ENCODE results near the gene CORO6. TPM values are rescaled to one million over a fixed set of nuclear protein-coding genes. Genes with fewer than 3 reads are reported as not detected.

The CORO6 gene
- total and polyA plus RNA-seq, 2 of the 4 experiments (the other 2 are of a cell fraction), result 3.4 to 7.6 TPM

GRCh38 chr17:29608986-29609385, 13.7 kb downstream of the CORO6 start:
- H3K79me1 ChIP-seq (ENCODE audit: low read depth in 1 of 2, low read length in 2 of 2), result 0 out of 4 replicates have a peak, but pooled peaks cover 0 to 2% of the 10 kb centered on the region in 2 experiments
- no peak overlapping the region for H4K5ac ChIP-seq (ENCODE audit: low read depth, low read length)
- no peak overlapping the region for H3K4me3 ChIP-seq (ENCODE audit: insufficient read depth, low read depth, low read length)
- WGBS, 2 experiments (ENCODE audit: extremely low coverage in 2 of 2, insufficient read length in 1 of 2), result 100% methylated on average over 1 of the region's 15 CpGs; no CpG with 5 or more reads in 1 of the 2 experiments
- POLR2A ChIA-PET (ENCODE audit: unreplicated experiment), result no interaction called here
- H3K14ac ChIP-seq (replicated peaks; ENCODE audit: low read depth, low read length), result no peak overlapping the region
- no peaks in the 10 kb centered on the region for H3K27me3 ChIP-seq (ENCODE audit: control insufficient read depth, insufficient read depth, low read length)
- H4K8ac ChIP-seq (ENCODE audit: low read depth in 2 of 2, low read length in 2 of 2), result no peak overlapping the region
- H2AK9ac ChIP-seq (replicated peaks; ENCODE audit: low read depth, low read length, poor library complexity), result no peak overlapping the region
- no peak overlapping the region for H2AFZ ChIP-seq (replicated peaks; ENCODE audit: low read length, poor library complexity)
- intact Hi-C loops (cut with micrococcal nuclease), result no loop called here
- H3K4me2 ChIP-seq (ENCODE audit: low read depth, low read length), result no peak overlapping the region
- no peak overlapping the region for H3K9ac ChIP-seq (ENCODE audit: low read depth, low read length)
- no peak overlapping the region for H2BK5ac ChIP-seq (ENCODE audit: low read depth, low read length, poor library complexity, severe bottlenecking)
- H3K27ac ChIP-seq (ENCODE audit: insufficient read depth, low read length), result no peak overlapping the region
- peaks cover 2% of the 10 kb centered on the region; the same call in 1 of the 2 replicates for H3K36me3 ChIP-seq (ENCODE audit: control insufficient read depth, insufficient read depth, low read length)
- no TSS peak for BruUV-seq (replicated peaks)
- no peak overlapping the region for H3K56ac ChIP-seq (ENCODE audit: extremely low read depth, insufficient read depth, low read length)
- H3K4ac ChIP-seq (ENCODE audit: low read depth, low read length), result no peak overlapping the region
- no peak overlapping the region for H2BK120ac ChIP-seq (ENCODE audit: low read depth, low read length)
- no peak overlapping the region for H3K18ac ChIP-seq (ENCODE audit: low read depth, low read length)
- no peak overlapping the region for H2AK5ac ChIP-seq (ENCODE audit: low read depth, low read length)
- H3K9me1 ChIP-seq (ENCODE audit: insufficient read depth, low read length), result 0 out of 2 replicates have a peak, but pooled peaks cover 4% of the 10 kb centered on the region
- CTCF ChIA-PET, result no interaction called here
- in situ Hi-C loops (cut with MboI; ENCODE audit: low sequenced_read_pairs), result no loop called here
- H3K9me3 ChIP-seq (ENCODE audit: control insufficient read depth, insufficient read depth, low read length), result no peaks in the 10 kb centered on the region
- no peak for DNase-seq
- TF ChIP-seq FOS (IDR thresholded peaks at IDR 0.05; ENCODE audit: low read depth, low read length), result no peak
- no peak for TF ChIP-seq MAFK (IDR thresholded peaks at IDR 0.05; ENCODE audit: low read depth, low read length)
- TF ChIP-seq SMC3 (IDR thresholded peaks at IDR 0.05; ENCODE audit: low read depth, low read length), result no peak
- TF ChIP-seq ELK1 (IDR thresholded peaks at IDR 0.05; ENCODE audit: borderline replicate concordance, low read depth, low read length), result no peak
- TF ChIP-seq USF2 (IDR thresholded peaks at IDR 0.05; ENCODE audit: low read depth, low read length), result no peak
- TF ChIP-seq RCOR1 (IDR thresholded peaks at IDR 0.05; ENCODE audit: insufficient replicate concordance, low read length), result no peak
- TF ChIP-seq CHD1 (IDR thresholded peaks at IDR 0.05; ENCODE audit: low read depth, low read length), result no peak
- TF ChIP-seq RFX5 (IDR thresholded peaks at IDR 0.05; ENCODE audit: low read depth, low read length), result no peak
- no peak for TF ChIP-seq BHLHE40 (IDR thresholded peaks at IDR 0.05; ENCODE audit: low read depth, low read length)
- TF ChIP-seq MXI1 (IDR thresholded peaks at IDR 0.05; ENCODE audit: borderline replicate concordance, low read depth, low read length), result no peak
- no peak for TF ChIP-seq NFE2L2 (IDR thresholded peaks at IDR 0.05; ENCODE audit: low read depth, low read length)
- TF ChIP-seq POLR2A (IDR thresholded peaks at IDR 0.05; ENCODE audit: low read depth, low read length), result no peak
- TF ChIP-seq CEBPB (IDR thresholded peaks at IDR 0.05; ENCODE audit: low read depth, low read length), result no peak
- TF ChIP-seq CTCF (conservative IDR thresholded peaks at IDR 0.05; ENCODE audit: low read depth, low read length), result no peak
- TF ChIP-seq MAZ (IDR thresholded peaks at IDR 0.05; ENCODE audit: borderline replicate concordance, low read depth, low read length), result no peak
- TF ChIP-seq RAD21 (IDR thresholded peaks at IDR 0.05; ENCODE audit: low read length), result no peak
- no peak for ATAC-seq (ENCODE audit: low read depth)
- dilution Hi-C loops (cut with HindIII; ENCODE audit: low sequenced_read_pairs, unreplicated experiment), result no loop called here
- no peaks in the 10 kb centered on the region for H4K20me1 ChIP-seq (ENCODE audit: insufficient read depth, low read length)
- H2BK20ac ChIP-seq (ENCODE audit: low read depth, low read length), result no peak overlapping the region
- no peak overlapping the region for H3K23ac ChIP-seq (ENCODE audit: low read depth, low read length)
- no peaks in the 10 kb centered on the region for H3K4me1 ChIP-seq (ENCODE audit: control insufficient read depth, insufficient read depth, low read length)
- no peak overlapping the region for H4K91ac ChIP-seq (ENCODE audit: insufficient read depth, low read depth, low read length)
- H2BK15ac ChIP-seq (ENCODE audit: low read depth, low read length), result no peak overlapping the region
